ENCODE measurements around the gene F10. TPM values are rescaled to one million over a fixed set of nuclear protein-coding genes. Genes with fewer than 3 reads are reported as not detected.

F10 gene
- total and polyA plus RNA-seq, 9 of the 15 experiments (the other 6 are each of a cell fraction or from before 2014, with no cell fraction given), result 0.04 to 0.09 (median 0.07) TPM; not detected in 5

DNA sequence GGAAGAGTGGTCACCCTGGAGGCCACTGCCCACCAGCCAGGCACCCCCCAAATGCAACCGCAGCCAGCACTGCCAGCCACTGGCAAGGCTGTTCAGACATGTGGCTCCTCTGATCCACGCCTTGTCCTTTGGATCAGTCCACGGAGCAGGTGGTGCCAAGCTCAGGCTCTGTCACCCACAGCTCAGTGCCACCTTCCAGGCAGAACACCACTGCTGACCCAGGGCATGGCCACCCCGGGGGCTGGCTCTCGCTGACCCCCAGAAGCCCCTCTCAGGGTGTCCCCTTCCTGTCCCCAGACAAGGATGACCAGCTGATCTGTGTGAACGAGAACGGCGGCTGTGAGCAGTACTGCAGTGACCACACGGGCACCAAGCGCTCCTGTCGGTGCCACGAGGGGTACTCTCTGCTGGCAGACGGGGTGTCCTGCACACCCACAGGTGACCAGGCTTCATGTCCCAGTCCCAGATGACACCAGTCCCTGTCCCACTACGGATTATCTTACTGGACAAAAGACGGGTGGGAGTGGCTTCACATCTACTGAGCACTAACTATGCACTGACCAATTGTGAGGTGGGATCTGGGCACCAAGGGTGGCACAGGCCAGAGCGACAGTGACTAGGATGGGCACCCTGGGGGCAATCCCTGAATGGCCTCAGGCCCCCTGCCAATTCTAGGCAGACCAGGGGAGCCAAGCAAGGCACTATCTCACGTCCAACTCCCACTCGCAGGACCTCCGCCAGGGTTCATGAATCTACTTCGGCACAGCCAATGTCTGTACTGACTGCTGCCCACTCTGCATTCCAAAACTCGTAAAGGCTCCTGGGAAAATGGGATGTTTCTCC lies 7.0 kb upstream of the F10 start:
- no peak for TF ChIP-seq RAD21 (CRISPR knock-in tag; conservative IDR thresholded peaks at IDR 0.05 in 1 of 2, IDR thresholded peaks at IDR 0.05 in 1 of 2)
- TF ChIP-seq, protein P1, sequence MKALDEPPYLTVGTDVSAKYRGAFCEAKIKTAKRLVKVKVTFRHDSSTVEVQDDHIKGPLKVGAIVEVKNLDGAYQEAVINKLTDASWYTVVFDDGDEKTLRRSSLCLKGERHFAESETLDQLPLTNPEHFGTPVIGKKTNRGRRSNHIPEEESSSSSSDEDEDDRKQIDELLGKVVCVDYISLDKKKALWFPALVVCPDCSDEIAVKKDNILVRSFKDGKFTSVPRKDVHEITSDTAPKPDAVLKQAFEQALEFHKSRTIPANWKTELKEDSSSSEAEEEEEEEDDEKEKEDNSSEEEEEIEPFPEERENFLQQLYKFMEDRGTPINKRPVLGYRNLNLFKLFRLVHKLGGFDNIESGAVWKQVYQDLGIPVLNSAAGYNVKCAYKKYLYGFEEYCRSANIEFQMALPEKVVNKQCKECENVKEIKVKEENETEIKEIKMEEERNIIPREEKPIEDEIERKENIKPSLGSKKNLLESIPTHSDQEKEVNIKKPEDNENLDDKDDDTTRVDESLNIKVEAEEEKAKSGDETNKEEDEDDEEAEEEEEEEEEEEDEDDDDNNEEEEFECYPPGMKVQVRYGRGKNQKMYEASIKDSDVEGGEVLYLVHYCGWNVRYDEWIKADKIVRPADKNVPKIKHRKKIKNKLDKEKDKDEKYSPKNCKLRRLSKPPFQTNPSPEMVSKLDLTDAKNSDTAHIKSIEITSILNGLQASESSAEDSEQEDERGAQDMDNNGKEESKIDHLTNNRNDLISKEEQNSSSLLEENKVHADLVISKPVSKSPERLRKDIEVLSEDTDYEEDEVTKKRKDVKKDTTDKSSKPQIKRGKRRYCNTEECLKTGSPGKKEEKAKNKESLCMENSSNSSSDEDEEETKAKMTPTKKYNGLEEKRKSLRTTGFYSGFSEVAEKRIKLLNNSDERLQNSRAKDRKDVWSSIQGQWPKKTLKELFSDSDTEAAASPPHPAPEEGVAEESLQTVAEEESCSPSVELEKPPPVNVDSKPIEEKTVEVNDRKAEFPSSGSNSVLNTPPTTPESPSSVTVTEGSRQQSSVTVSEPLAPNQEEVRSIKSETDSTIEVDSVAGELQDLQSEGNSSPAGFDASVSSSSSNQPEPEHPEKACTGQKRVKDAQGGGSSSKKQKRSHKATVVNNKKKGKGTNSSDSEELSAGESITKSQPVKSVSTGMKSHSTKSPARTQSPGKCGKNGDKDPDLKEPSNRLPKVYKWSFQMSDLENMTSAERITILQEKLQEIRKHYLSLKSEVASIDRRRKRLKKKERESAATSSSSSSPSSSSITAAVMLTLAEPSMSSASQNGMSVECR (CRISPR knock-in tag; IDR thresholded peaks at IDR 0.05), result no peak
- TF ChIP-seq ZNF143 (CRISPR knock-in tag; IDR thresholded peaks at IDR 0.05), result no peak
- in situ Hi-C loops (cut with MboI), result no loop called here
- Histone ChIP-seq H4K20me1 (replicated peaks; ENCODE audit: control insufficient read depth, insufficient read depth, low read length) (no peaks in the 10 kb centered on the region), H3K4me3 (no peak overlapping the region), H3K4me2 (ENCODE audit: insufficient read depth, low read length) (no peak overlapping the region), H2AFZ (ENCODE audit: low read depth, low read length) (no peak overlapping the region), H3K27ac (ENCODE audit: extremely low read depth, low read depth, low read length) (no peak overlapping the region), H3K79me2 (ENCODE audit: control insufficient read depth, insufficient read depth, low read length) (no peaks in the 10 kb centered on the region), H3K9ac (ENCODE audit: insufficient read depth in 1 of 2, low read depth in 2 of 2, low read length in 2 of 2) (no peak overlapping the region), H3K9me3 (replicated peaks; ENCODE audit: control insufficient read depth, insufficient read depth, low read depth, low read length) (no peaks in the 10 kb centered on the region), H3K36me3 (ENCODE audit: control insufficient read depth, insufficient read depth, low read length) (no peaks in the 10 kb centered on the region), H3K27me3 (ENCODE audit: control insufficient read depth in 2 of 2, insufficient read depth in 2 of 2, low read length in 2 of 2) (peaks cover 2 to 60% of the 10 kb centered on the region in 2 experiments; a peak in 4 of 5 replicates), H3K4me1 (replicated peaks in 1 of 2; ENCODE audit: control insufficient read depth in 2 of 2, insufficient read depth in 2 of 2, low read length in 2 of 2) (no peaks in the 10 kb centered on the region; a peak in 1 of 5 replicates), H3K9me1 (ENCODE audit: control insufficient read depth, insufficient read depth, low read length) (no peaks in the 10 kb centered on the region)
- BruUV-seq (replicated peaks), result no TSS peak
- no peak for FAIRE-seq
- ChIA-PET POLR2A (interaction anchor here (0.6 to 0.7 kb wide), 4 partner anchors 46 to 407 kb away, joined by 3 to 4 read pairs (median 3); no protein-coding TSS in a partner anchor), CTCF (ENCODE audit: low intra/inter-chr PET ratio) (no interaction called here)
- WGBS (ENCODE audit: insufficient coverage, low coverage, missing lambda C conversion rate), result 6% methylated on average over 20 of the region's 21 CpGs
- intact Hi-C loops (cut with micrococcal nuclease), result no loop called here
- no peak for DNase-seq (ENCODE audit: extremely low read depth in 1 of 4, low spot score in 3 of 4)
- ATAC-seq, result no peak

Data from K562 (cell line).